Left forelimb (tissue), 1 donor: ENCODE measurements around the gene FOXB2.

Experiments
- DNase-seq: peaks from one replicate; pipeline ENCODE4 v3.0.0-alpha.2; 2018; ENCODE audit warnings: low spot score

Gene FOXB2

GRCh38 chr9:77066388-77066787 is 46.9 kb downstream of the FOXB2 start:
- no peak for DNase-seq
